GM12873 (cell line): ENCODE measurements around the gene SNX9.

Experiments used
- TF ChIP-seq, protein P1 (sequence below): IDR thresholded peaks from 2 replicates; pipeline ENCODE4 v1.5.1; 2012; ENCODE audit warnings: low read depth, mild to moderate bottlenecking, moderate library complexity, low read length, control low read depth; ENCODE audit not compliant: insufficient read depth; ENCODE audit errors: missing control alignments

Gene SNX9

DNA sequence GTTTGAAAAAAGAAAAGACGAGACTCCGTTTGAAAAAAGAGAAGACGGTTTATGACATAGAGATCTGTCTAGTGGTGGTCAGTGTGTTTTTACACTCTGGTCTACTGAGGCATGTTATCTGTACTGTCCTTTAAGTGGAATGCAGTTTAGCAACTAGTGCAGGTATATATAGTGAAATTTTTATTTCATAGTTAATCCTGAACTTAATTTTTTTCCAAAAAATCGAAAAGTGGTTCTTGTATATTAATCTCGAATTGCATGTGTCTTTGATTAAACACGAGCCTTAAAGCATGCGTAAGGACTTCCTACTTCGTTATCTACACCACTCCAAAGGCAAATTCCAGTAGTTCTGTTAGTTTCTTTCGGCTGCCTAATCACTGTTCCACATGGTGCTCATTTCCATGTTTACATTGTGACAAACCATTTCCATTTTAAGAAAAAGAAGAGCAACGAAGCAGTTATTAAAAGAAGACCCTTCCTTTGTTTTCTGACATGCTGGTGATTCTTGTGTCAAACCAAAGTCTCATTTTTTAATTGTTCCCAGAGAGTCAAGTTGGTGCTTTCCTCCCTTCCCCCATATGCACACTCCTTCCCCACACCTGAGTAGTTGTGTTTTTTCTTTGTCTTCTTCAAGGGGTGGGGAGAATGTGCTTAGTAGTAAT lies 2.3 kb downstream of the SNX9 start:
- TF ChIP-seq, protein P1, sequence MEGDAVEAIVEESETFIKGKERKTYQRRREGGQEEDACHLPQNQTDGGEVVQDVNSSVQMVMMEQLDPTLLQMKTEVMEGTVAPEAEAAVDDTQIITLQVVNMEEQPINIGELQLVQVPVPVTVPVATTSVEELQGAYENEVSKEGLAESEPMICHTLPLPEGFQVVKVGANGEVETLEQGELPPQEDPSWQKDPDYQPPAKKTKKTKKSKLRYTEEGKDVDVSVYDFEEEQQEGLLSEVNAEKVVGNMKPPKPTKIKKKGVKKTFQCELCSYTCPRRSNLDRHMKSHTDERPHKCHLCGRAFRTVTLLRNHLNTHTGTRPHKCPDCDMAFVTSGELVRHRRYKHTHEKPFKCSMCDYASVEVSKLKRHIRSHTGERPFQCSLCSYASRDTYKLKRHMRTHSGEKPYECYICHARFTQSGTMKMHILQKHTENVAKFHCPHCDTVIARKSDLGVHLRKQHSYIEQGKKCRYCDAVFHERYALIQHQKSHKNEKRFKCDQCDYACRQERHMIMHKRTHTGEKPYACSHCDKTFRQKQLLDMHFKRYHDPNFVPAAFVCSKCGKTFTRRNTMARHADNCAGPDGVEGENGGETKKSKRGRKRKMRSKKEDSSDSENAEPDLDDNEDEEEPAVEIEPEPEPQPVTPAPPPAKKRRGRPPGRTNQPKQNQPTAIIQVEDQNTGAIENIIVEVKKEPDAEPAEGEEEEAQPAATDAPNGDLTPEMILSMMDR = no peak

DNA sequence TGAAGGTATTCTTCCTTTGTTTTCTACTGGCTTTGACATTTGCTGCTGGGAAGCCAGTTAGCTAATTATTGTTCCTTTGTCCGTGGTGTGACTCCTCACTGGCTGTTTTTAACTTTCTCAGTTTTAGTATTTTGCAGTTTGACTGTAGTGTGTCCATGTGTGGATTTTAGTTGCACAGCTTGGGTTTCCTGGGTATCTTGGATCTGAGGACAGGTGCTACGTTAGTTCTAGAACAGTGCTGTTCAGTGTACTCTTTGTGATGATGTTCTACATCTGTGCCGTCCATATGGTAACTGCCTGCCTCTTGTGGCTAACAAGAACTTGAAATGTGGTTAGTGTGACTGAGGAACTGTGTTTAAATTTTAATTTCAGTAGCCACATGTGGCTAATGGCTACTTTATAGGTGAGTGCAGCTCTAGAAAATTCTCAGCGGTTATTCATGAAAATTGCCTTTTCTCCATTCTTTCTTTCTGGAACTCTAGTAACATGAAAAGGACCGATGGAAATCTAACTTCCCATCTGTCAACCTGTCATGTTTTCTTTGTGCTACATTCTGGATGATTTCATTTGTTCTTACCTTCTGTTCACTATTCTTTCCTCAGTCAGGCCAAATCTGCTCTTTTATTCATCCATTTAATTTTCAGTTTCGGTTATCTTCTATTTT lies 7.4 kb downstream of the SNX9 start:
- TF ChIP-seq, protein P1 = no peak

- TF ChIP-seq, protein P1 = no peak
Observed at GRCh38 chr6:157831018-157831369, 7.9 kb downstream of the SNX9 start.

- TF ChIP-seq, protein P1 = no peak
Observed at GRCh38 chr6:157831424-157832249, 8.6 kb downstream of the SNX9 start.

GRCh38 chr6:157832250-157832967 lies 9.4 kb downstream of the SNX9 start:
- TF ChIP-seq, protein P1 = no peak

DNA sequence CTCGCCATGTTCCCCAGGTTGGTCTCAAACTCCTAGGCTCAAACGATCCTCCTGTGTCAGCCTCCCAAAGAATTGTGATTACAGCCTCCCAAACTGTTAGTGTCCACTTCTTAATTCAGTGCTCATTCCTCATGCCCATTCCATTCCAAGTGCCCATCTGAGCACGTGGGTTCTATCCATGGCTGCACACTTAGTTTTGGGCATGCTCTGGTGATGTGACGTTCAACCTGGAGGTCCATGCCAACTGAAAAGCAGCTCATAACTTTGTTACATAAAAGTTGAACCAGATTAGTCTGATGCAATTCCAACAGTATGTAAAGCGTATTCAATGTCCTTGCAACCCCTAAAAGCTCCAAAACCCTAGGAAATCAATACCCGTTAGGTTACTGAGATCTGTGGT lies 11.5 kb downstream of the SNX9 start:
- TF ChIP-seq, protein P1 = no peak
